GM12878 (cell line): ENCODE results near the gene XAGE3.

ENCODE experiments used
- CTCF ChIP-seq, 3 experiments: IDR thresholded peaks in 2 of 3; conservative IDR thresholded peaks in 1 of 3; 2 replicates each; pipeline ENCODE4 v1.5.1; 2011; ENCODE audit warnings: low read depth in 3 of 3, low read length in 3 of 3, mild to moderate bottlenecking in 3 of 3, control low read depth in 2 of 3, moderate library complexity in 2 of 3, inconsistent platforms in 1 of 3, mixed read lengths in 1 of 3; ENCODE audit not compliant: control insufficient read depth in 2 of 3, insufficient read depth in 1 of 3; ENCODE audit errors: extremely low read depth in 1 of 3
- PKNOX1 ChIP-seq: fragments of 450-650 bp; IDR thresholded peaks from 2 replicates; pipeline ENCODE4 v1.6.1; 2016; ENCODE audit warnings: mild to moderate bottlenecking
- POLR2A ChIP-seq: IDR thresholded peaks from 2 replicates; pipeline ENCODE4 v1.6.1; 2011; ENCODE audit warnings: low read depth, mild to moderate bottlenecking, low read length
- POLR2AphosphoS5 ChIP-seq: IDR thresholded peaks from 2 replicates; pipeline ENCODE4 v1.6.1; 2011; ENCODE audit warnings: mild to moderate bottlenecking, low read length, inconsistent platforms
- SMC3 ChIP-seq: IDR thresholded peaks from 2 replicates; pipeline ENCODE4 v1.6.1; 2011; ENCODE audit warnings: low read length, improper control_type of control experiment, borderline replicate concordance

- TF ChIP-seq CTCF (IDR thresholded peaks at IDR 0.05 in 2 of 3, conservative IDR thresholded peaks at IDR 0.05 in 1 of 3; ENCODE audit: control insufficient read depth in 2 of 3, extremely low read depth in 1 of 3, insufficient read depth in 1 of 3, low read depth in 3 of 3, low read length in 3 of 3) = no peak
- TF ChIP-seq SMC3 = no peak
- no peak for TF ChIP-seq POLR2A
- no peak for TF ChIP-seq POLR2AphosphoS5
- no peak for TF ChIP-seq PKNOX1
Measured at GRCh38 chrX:52874661-52875060, 6.8 kb upstream of the XAGE3 start.
